Left cardiac atrium (tissue), 4 donors: ENCODE results near the gene PAQR9. TPM values are rescaled to one million over a fixed set of nuclear protein-coding genes. Genes with fewer than 3 reads are reported as not detected.

Experiments
- ATAC-seq, 2 donors: fragments of 200-7000 bp; cut with Tn5 transposase; one replicate each; pipeline ENCODE4 v1.9.1; 2020; ENCODE audit warnings: mild to moderate bottlenecking in 2 of 2, moderate library complexity in 2 of 2
- DNase-seq: peaks from one replicate; pipeline ENCODE4 v3.0.0-alpha.2; 2020
- intact Hi-C, 2 donors: fragments of 100-400 bp; cut with DNase I; formaldehyde crosslinking; loops; one replicate each; pipeline versions ENCODE4 v1.14.1 to v1.15.1; 2022 to 2023
- total RNA-seq, 2 donors: library from RNA; stranded (reverse); fragmentation: NEBNext Ultra II Directional; extraction: Animal tissue kit (Norgen Biotek cat#: 25700); gene quantifications; one replicate each; pipeline ENCODE4 v1.2.1, GENCODE V29; 2021
- donor health status: DM: no; HTN: yes; CAD: no.
- donor health status: DM: no; HTN: yes; CAD: no; lungs with severe emphysema.
- donor health status: DM: yes; HTN: yes; CAD: no.
- donor health status: Dilated cardiomyopathy.

PAQR9 gene
- total RNA-seq, 2 donors from 2014 or later: 9.0 to 9.5 TPM

- DNase-seq: no peak
- intact Hi-C loops: no loop called here
- no peak for ATAC-seq
Observed at GRCh38 chr3:142961539-142961938, 1.9 kb downstream of the PAQR9 start.

- DNase-seq (no peak), ATAC-seq (no peak)
- intact Hi-C loops: no loop called here
Observed at GRCh38 chr3:142960322-142960850, 3.1 kb downstream of the PAQR9 start.

GRCh38 chr3:142958707-142959106, 4.8 kb downstream of the PAQR9 start:
- ATAC-seq: peak in 1 of 2 donors; percentile 74
- DNase-seq: peak; percentile 24
- intact Hi-C loops: no loop called here

GRCh38 chr3:142953443-142953842, 10.0 kb downstream of the PAQR9 start:
- ATAC-seq (no peak), DNase-seq (no peak)
- intact Hi-C loops: no loop called here

GRCh38 chr3:142952272-142953193, 10.9 kb downstream of the PAQR9 start:
- peak in 1 of 2 donors; percentile 41 for ATAC-seq
- intact Hi-C loops: no loop called here
- no peak for DNase-seq

- intact Hi-C loops: no loop called here
- ATAC-seq (no peak), DNase-seq (no peak)
Observed at GRCh38 chr3:142951794-142952193, 11.7 kb downstream of the PAQR9 start.

- intact Hi-C loops: no loop called here
- no peak for DNase-seq
- ATAC-seq: no peak
Observed at GRCh38 chr3:142950972-142951371, 12.5 kb downstream of the PAQR9 start.

GRCh38 chr3:142947799-142948575, 15.5 kb downstream of the PAQR9 start:
- intact Hi-C loops: no loop called here
- DNase-seq: peak; percentile 24
- peak; percentile 44 to 55 for ATAC-seq

GRCh38 chr3:142947352-142947751, 16.1 kb downstream of the PAQR9 start:
- intact Hi-C loops: no loop called here
- ATAC-seq: peak; percentile 45 to 67
- peak; percentile 25 for DNase-seq

- intact Hi-C loops: no loop called here
- ATAC-seq (no peak), DNase-seq (no peak)
Observed at GRCh38 chr3:142946861-142947260, 16.6 kb downstream of the PAQR9 start.

- DNase-seq (no peak), ATAC-seq (no peak)
- intact Hi-C loops: no loop called here
Observed at GRCh38 chr3:142945023-142945422, 18.5 kb downstream of the PAQR9 start.

GRCh38 chr3:142944342-142944741, 19.1 kb downstream of the PAQR9 start:
- DNase-seq: no peak
- intact Hi-C loops: no loop called here
- no peak for ATAC-seq

GRCh38 chr3:142943870-142944269, 19.6 kb downstream of the PAQR9 start:
- intact Hi-C loops: no loop called here
- ATAC-seq: no peak
- DNase-seq: no peak

- intact Hi-C loops: no loop called here
- DNase-seq: no peak
- no peak for ATAC-seq
Observed at GRCh38 chr3:142943349-142943748, 20.1 kb downstream of the PAQR9 start.

- intact Hi-C loops: no loop called here
- ATAC-seq: no peak
- no peak for DNase-seq
Observed at GRCh38 chr3:142941373-142942123, 21.9 kb downstream of the PAQR9 start.

GRCh38 chr3:142940472-142940871, 23.0 kb downstream of the PAQR9 start:
- intact Hi-C loops: no loop called here
- DNase-seq (no peak), ATAC-seq (no peak)

GRCh38 chr3:142940000-142940399, 23.5 kb downstream of the PAQR9 start:
- ATAC-seq (no peak), DNase-seq (no peak)
- intact Hi-C loops: no loop called here

GRCh38 chr3:142935963-142936362, 27.5 kb downstream of the PAQR9 start:
- intact Hi-C loops: no loop called here
- DNase-seq (no peak), ATAC-seq (no peak)

- intact Hi-C loops: no loop called here
- ATAC-seq: no peak
- no peak for DNase-seq
Observed at GRCh38 chr3:142934887-142935269, 28.6 kb downstream of the PAQR9 start.
